IMR-90 (cell line): ENCODE data around the gene RIC3. TPM values are rescaled to one million over a fixed set of nuclear protein-coding genes. Genes with fewer than 3 reads are reported as not detected.

Experiments used
- ATAC-seq: fragments of 200-7000 bp; cut with Tn5 transposase; 2 replicates; pipeline ENCODE4 v1.9.1; 2020; ENCODE audit warnings: low read depth, mild to moderate bottlenecking, moderate library complexity
- BruUV-seq: library from RNA; stranded (reverse); fragments of 400-500 nt; replicated peaks from 2 replicates; lab custom pipeline; 2021; lab: Mats Ljungman, UMichigan
- CTCF ChIA-PET: fragments of 300-600 bp; formaldehyde crosslinking; extraction: SDS; loops from one replicate; lab custom pipeline; 2021; ENCODE audit warnings: antibody characterized with exemption; lab: Yijun Ruan, JAX
- POLR2A ChIA-PET: fragments of 300-600 bp; sonication (Branson Sonifier 250); formaldehyde crosslinking; loops from one replicate; lab custom pipeline; 2022; ENCODE audit warnings: antibody characterized with exemption; ENCODE audit not compliant: unreplicated experiment; lab: Charles Lee
- DNase-seq: peaks from one replicate; pipeline ENCODE4 v3.0.0; 2013
- H2AFZ ChIP-seq: replicated peaks from 2 replicates; pipeline ENCODE3; 2013; ENCODE audit warnings: low read length, mild to moderate bottlenecking; ENCODE audit not compliant: poor library complexity
- H2AK5ac ChIP-seq: 2 replicates; pipeline ENCODE4 v1.6.1; 2013; ENCODE audit warnings: low read depth, low read length, inconsistent platforms
- H2AK9ac ChIP-seq: replicated peaks from 2 replicates; pipeline ENCODE3; 2013; ENCODE audit warnings: mild to moderate bottlenecking, low read depth, low read length, moderate library complexity; ENCODE audit not compliant: poor library complexity
- H2BK120ac ChIP-seq: 2 replicates; pipeline ENCODE4 v1.6.1; 2013; ENCODE audit warnings: low read depth, low read length, inconsistent platforms
- H2BK15ac ChIP-seq: 3 replicates; pipeline ENCODE4 v1.6.1; 2013; ENCODE audit warnings: low read depth, low read length, inconsistent platforms
- H2BK20ac ChIP-seq: 2 replicates; pipeline ENCODE4 v1.6.1; 2013; ENCODE audit warnings: low read depth, mild to moderate bottlenecking, inconsistent platforms, low read length, moderate library complexity
- H2BK5ac ChIP-seq: 2 replicates; pipeline ENCODE4 v1.6.1; 2013; ENCODE audit warnings: mild to moderate bottlenecking, low read depth, low read length, inconsistent platforms; ENCODE audit not compliant: poor library complexity, severe bottlenecking
- H3K14ac ChIP-seq: replicated peaks from 2 replicates; pipeline ENCODE4 v1.6.1; 2013; ENCODE audit warnings: low read depth, low read length, inconsistent platforms
- H3K18ac ChIP-seq: 2 replicates; pipeline ENCODE4 v1.6.1; 2013; ENCODE audit warnings: low read depth, low read length, control low read depth
- H3K23ac ChIP-seq: 2 replicates; pipeline ENCODE4 v1.6.1; 2013; ENCODE audit warnings: low read depth, low read length, inconsistent platforms
- H3K27ac ChIP-seq: 2 replicates; pipeline ENCODE4 v1.5.1; 2013; ENCODE audit warnings: mild to moderate bottlenecking, control low read depth, low read length; ENCODE audit not compliant: insufficient read depth
- H3K27me3 ChIP-seq: 2 replicates; pipeline ENCODE4 v1.6.1; 2013; ENCODE audit warnings: low read length; ENCODE audit not compliant: control insufficient read depth, insufficient read depth
- H3K36me3 ChIP-seq: 2 replicates; pipeline ENCODE4 v1.6.1; 2013; ENCODE audit warnings: low read length, mixed read lengths; ENCODE audit not compliant: control insufficient read depth, insufficient read depth
- H3K4ac ChIP-seq: 2 replicates; pipeline ENCODE4 v1.6.1; 2013; ENCODE audit warnings: low read depth, low read length, inconsistent platforms
- H3K4me1 ChIP-seq: 2 replicates; pipeline ENCODE4 v1.6.1; 2013; ENCODE audit warnings: low read length, mixed read lengths; ENCODE audit not compliant: control insufficient read depth, insufficient read depth
- H3K4me2 ChIP-seq: 2 replicates; pipeline ENCODE4 v1.6.1; 2013; ENCODE audit warnings: low read depth, mild to moderate bottlenecking, control low read depth, low read length, moderate library complexity
- H3K4me3 ChIP-seq: 2 replicates; pipeline ENCODE4 v1.5.1; 2013; ENCODE audit warnings: low read depth, mild to moderate bottlenecking, control low read depth, low read length, moderate library complexity; ENCODE audit not compliant: insufficient read depth
- H3K56ac ChIP-seq: 2 replicates; pipeline ENCODE4 v1.6.1; 2013; ENCODE audit warnings: low read length, inconsistent platforms; ENCODE audit not compliant: insufficient read depth; ENCODE audit errors: extremely low read depth
- H3K79me1 ChIP-seq, 2 experiments: 2 replicates each; pipeline ENCODE4 v1.6.1; 2013; ENCODE audit warnings: low read length in 2 of 2, inconsistent platforms in 1 of 2, low read depth in 1 of 2
- H3K9ac ChIP-seq: 2 replicates; pipeline ENCODE4 v1.6.1; 2013; ENCODE audit warnings: low read depth, low read length, control low read depth
- H3K9me1 ChIP-seq: 2 replicates; pipeline ENCODE4 v1.6.1; 2013; ENCODE audit warnings: low read length, inconsistent platforms; ENCODE audit not compliant: insufficient read depth
- H3K9me3 ChIP-seq: 2 replicates; pipeline ENCODE4 v1.6.1; 2013; ENCODE audit warnings: low read length; ENCODE audit not compliant: control insufficient read depth, insufficient read depth
- H4K20me1 ChIP-seq: 2 replicates; pipeline ENCODE4 v1.6.1; 2013; ENCODE audit warnings: low read length, inconsistent platforms; ENCODE audit not compliant: insufficient read depth
- H4K5ac ChIP-seq: 2 replicates; pipeline ENCODE4 v1.6.1; 2013; ENCODE audit warnings: mild to moderate bottlenecking, low read depth, low read length, control low read depth
- H4K8ac ChIP-seq, 2 experiments: 2 replicates each; pipeline ENCODE4 v1.6.1; 2013; ENCODE audit warnings: low read depth in 2 of 2, low read length in 2 of 2, control low read depth in 1 of 2, inconsistent platforms in 1 of 2
- H4K91ac ChIP-seq: 2 replicates; pipeline ENCODE4 v1.6.1; 2013; ENCODE audit warnings: low read depth, low read length, inconsistent platforms; ENCODE audit not compliant: insufficient read depth
- CEBPB ChIP-seq: IDR thresholded peaks from 2 replicates; pipeline ENCODE4 v1.6.1; 2012; ENCODE audit warnings: low read depth, low read length, improper control_type of control experiment
- FOS ChIP-seq: fragments of 150-350 bp; IDR thresholded peaks from 2 replicates; pipeline ENCODE4 v1.6.1; 2016; ENCODE audit warnings: low read depth, low read length
- RCOR1 ChIP-seq: IDR thresholded peaks from 2 replicates; pipeline ENCODE4 v1.6.1; 2012; ENCODE audit warnings: mild to moderate bottlenecking, low read length, improper control_type of control experiment; ENCODE audit not compliant: insufficient replicate concordance
- WGBS, 2 experiments: methylation state at CpG; one replicate each; pipeline versions ENCODE4 v1.1.5 to v1.1.7; 2013; ENCODE audit warnings: missing lambda C conversion rate in 2 of 2; ENCODE audit not compliant: insufficient read length in 1 of 2; ENCODE audit errors: extremely low coverage in 2 of 2; 5-methylcytosine and 5-hydroxymethylcytosine counted together
- dilution Hi-C: fragments of 300-500 bp; cut with HindIII; formaldehyde crosslinking; loops from one replicate; pipeline ENCODE4 v1.14.3; 2018; ENCODE audit warnings: low sequenced_read_pairs; ENCODE audit not compliant: unreplicated experiment
- in situ Hi-C: fragments of 300-500 bp; cut with MboI; formaldehyde crosslinking; loops from 3 replicates; pipeline ENCODE4 v1.14.3; 2019; ENCODE audit warnings: low sequenced_read_pairs, inconsistent platforms, mixed read lengths
- intact Hi-C: fragments of 100-400 bp; cut with micrococcal nuclease; formaldehyde crosslinking; loops from 2 replicates; pipeline ENCODE4 v1.10.0; 2022
- polyA plus RNA-seq, 3 experiments: library from polyadenylated mRNA; depleted of rRNA; stranded (reverse); fragments of >200 nt; gene quantifications; 2 replicates each; pipeline ENCODE4 v1.2.3, GENCODE V29; 2012; ENCODE audit warnings: low replicate concordance in 1 of 3
- total RNA-seq: library from RNA; depleted of rRNA; stranded (reverse); fragments of >200 nt; gene quantifications from 2 replicates; pipeline ENCODE4 v1.2.3, GENCODE V29; 2012; rRNA removed

The RIC3 gene
- total and polyA plus RNA-seq, 2 of the 4 experiments (the other 2 are of a cell fraction) = not detected

DNA sequence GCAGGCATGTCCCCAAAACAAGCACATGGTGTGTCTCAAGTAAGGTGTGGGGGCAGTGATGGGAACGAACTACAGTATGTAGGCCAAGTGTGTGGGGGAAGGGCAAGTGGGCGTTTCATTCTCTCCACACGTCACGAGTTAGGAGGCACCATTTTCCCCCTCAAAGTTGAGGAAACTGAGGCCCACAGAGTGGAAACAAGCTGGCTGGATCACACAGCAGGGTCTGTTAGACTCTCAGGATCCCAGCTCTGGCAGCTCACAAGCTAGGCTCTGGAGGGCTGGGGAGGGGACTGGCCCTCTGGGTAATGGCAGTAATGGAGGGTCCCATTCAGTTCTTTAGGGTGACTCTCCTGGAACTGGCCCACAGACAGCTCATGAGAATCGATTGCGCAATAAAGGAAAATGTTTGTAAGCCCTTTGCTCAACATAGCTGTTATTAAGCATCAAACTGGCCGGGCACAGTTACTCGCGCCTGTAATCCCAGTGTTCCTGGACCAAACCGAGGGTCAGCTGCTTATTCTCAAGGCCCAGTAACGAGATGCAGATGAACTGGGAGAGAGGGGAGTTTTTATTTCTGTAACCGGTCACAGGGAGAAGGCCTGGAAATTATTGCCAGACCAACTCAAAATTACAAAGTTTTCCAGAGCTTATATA, 111.9 kb downstream of the RIC3 start:
- intact Hi-C loops = no loop called here

More for the DNA sequence above, 111.9 kb downstream of the RIC3 start:
- Histone ChIP-seq H3K36me3 (no peaks in the 10 kb centered on the region), H4K8ac (no peak overlapping the region), H2BK20ac (no peak overlapping the region), H3K79me1 (no peaks in the 10 kb centered on the region), H3K14ac (no peak overlapping the region), H3K4me3 (no peak overlapping the region), H3K23ac (no peak overlapping the region), H4K5ac (peak overlapping the region; percentile 24; the same call in 1 of the 2 replicates), H3K4me1 (peaks cover 6% of the 10 kb centered on the region), H3K18ac (0 out of 2 replicates have a peak overlapping the region, but pooled peaks have one; percentile 11), H4K91ac (no peak overlapping the region), H2BK15ac (no peak overlapping the region), H2AK5ac (peak overlapping the region; percentile 43; the same call in 1 of the 2 replicates), H3K9me1 (peaks cover 7% of the 10 kb centered on the region), H3K27me3 (no peaks in the 10 kb centered on the region; the same call in 1 of the 2 replicates), H3K9me3 (no peaks in the 10 kb centered on the region), H3K9ac (no peak overlapping the region), H3K27ac (no peak overlapping the region), H4K20me1 (no peaks in the 10 kb centered on the region), H2BK120ac (no peak overlapping the region), H2BK5ac (no peak overlapping the region), H3K4me2 (no peak overlapping the region), H3K56ac (no peak overlapping the region), H3K4ac (no peak overlapping the region), H2AK9ac (no peak overlapping the region), H2AFZ (peak overlapping the region; percentile 77)
- 28% methylated on average over 3 of the region's 12 CpGs; no CpG with 5 or more reads in 1 of the 2 experiments for WGBS, 2 experiments
- POLR2A ChIA-PET = no interaction called here
- TF ChIP-seq FOS = no peak
- TF ChIP-seq RCOR1 = no peak
- TF ChIP-seq CEBPB = peak; percentile 100
- dilution Hi-C loops = no loop called here
- peak; percentile 68 for DNase-seq
- no TSS peak for BruUV-seq
- in situ Hi-C loops = no loop called here
- peak; percentile 56 for ATAC-seq
- CTCF ChIA-PET = interaction anchor here (1.1 kb wide), 1 partner anchor 24 kb away, joined by 3 read pairs; no protein-coding TSS in a partner anchor

Other genes starting within 250 kb of the RIC3 start
- not detected in 2 replicates for gene OR10A6, start 237.8 kb downstream of the RIC3 start, total RNA-seq
- 0.14 and 0.19 TPM in 2 replicates for gene OR10A6, start 237.8 kb downstream of the RIC3 start, polyA plus RNA-seq (2012; rRNA removed)
- under 0.01 TPM in 1 of 2 replicates, not detected in the other for gene OR10A3, start 227.3 kb downstream of the RIC3 start, total RNA-seq
- 0.03 and 0.13 TPM in 2 replicates for gene OR10A3, start 227.3 kb downstream of the RIC3 start, polyA plus RNA-seq (2012; rRNA removed)
- gene NLRP10, start 203.6 kb downstream of the RIC3 start, total RNA-seq = 25.6 and 36.7 TPM in 2 replicates
- 5.8 and 6.5 TPM in 2 replicates for gene NLRP10, start 203.6 kb downstream of the RIC3 start, polyA plus RNA-seq (2012; rRNA removed)
- gene EIF3F, start 181.7 kb downstream of the RIC3 start, total RNA-seq = 279 and 308 TPM in 2 replicates
- gene EIF3F, start 181.7 kb downstream of the RIC3 start, polyA plus RNA-seq (2012; rRNA removed) = 271 and 306 TPM in 2 replicates
- 10.8 and 12.9 TPM in 2 replicates for gene TUB, start 87.8 kb downstream of the RIC3 start, total RNA-seq
- 11.5 and 11.8 TPM in 2 replicates for gene TUB, start 87.8 kb downstream of the RIC3 start, polyA plus RNA-seq (2012; rRNA removed)
- not detected in 2 replicates for gene LMO1, start 94.9 kb upstream of the RIC3 start, total RNA-seq
- not detected in 2 replicates for gene LMO1, start 94.9 kb upstream of the RIC3 start, polyA plus RNA-seq (2012; rRNA removed)